Activated CD4-positive, alpha-beta T cell treated with anti-CD3 and anti-CD28 coated beads for 24 hours (primary cell): Measurements from ENCODE around the gene TRIP6.

Experiments
- DNase-seq, 2 donors: peaks; one replicate each; pipeline ENCODE4 v3.0.0-alpha.2; 2020; ENCODE audit warnings: low read depth in 2 of 2

Gene TRIP6, protein sequence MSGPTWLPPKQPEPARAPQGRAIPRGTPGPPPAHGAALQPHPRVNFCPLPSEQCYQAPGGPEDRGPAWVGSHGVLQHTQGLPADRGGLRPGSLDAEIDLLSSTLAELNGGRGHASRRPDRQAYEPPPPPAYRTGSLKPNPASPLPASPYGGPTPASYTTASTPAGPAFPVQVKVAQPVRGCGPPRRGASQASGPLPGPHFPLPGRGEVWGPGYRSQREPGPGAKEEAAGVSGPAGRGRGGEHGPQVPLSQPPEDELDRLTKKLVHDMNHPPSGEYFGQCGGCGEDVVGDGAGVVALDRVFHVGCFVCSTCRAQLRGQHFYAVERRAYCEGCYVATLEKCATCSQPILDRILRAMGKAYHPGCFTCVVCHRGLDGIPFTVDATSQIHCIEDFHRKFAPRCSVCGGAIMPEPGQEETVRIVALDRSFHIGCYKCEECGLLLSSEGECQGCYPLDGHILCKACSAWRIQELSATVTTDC

DNA sequence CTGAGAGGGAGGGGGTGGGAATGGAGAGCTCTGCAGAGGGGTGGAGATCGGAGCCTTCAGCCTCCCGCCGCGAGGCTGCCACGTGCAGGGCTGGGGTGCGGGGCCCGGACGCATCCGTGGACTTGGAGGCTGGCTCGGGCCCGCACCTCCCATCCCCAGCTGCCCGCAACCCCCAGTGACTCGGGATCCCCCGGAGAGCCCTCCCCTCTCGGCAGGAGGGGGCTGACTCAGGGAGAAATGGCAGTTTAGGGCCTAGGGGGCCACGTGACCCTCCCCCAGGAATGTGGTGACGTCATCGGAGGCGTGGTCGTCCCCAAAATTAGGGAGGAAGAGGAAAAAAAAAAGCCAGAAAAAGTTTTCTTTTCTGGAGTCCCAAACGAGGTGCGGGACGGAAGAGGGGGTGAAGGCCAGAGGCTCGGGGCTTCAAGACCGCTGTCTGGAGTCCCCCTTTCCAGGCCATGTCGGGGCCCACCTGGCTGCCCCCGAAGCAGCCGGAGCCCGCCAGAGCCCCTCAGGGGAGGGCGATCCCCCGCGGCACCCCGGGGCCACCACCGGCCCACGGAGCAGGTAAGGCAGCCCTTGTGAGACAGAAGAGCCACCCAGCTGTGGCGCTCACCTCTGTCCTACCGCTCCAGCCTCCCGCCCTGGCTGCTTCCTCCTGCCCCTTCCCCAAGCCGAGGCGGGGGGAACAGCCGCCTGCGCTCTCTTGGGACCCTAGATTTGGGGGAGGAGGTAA, at the start of gene TRIP6:
TSS of gene TRIP6 (plus strand) at position 348 of the 736 bp plus-strand sequence. CDS start at position 459, 111 bp downstream.
- DNase-seq, result peak; percentile 58 to 69

DNA sequence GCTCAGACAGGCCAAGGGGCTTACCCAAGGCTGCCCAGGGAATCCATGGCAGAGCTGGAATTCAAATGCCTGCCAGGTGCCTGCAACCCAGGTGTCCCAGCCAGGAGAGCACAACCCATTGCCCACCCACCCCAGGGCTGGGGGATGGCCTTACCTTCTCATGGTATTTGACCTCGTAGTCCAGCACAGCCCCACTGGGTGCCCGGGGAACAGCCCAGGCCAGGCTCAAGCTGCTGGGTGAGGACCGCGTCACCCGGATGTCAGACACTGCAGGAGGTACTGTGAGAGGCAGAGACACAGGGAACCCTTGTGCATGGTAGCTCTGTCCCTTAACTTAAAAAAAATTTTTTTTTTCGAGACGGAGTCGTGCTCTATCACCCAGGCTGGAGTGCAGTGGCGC, 48.8 kb upstream of the TRIP6 start:
- DNase-seq, result no peak

DNA sequence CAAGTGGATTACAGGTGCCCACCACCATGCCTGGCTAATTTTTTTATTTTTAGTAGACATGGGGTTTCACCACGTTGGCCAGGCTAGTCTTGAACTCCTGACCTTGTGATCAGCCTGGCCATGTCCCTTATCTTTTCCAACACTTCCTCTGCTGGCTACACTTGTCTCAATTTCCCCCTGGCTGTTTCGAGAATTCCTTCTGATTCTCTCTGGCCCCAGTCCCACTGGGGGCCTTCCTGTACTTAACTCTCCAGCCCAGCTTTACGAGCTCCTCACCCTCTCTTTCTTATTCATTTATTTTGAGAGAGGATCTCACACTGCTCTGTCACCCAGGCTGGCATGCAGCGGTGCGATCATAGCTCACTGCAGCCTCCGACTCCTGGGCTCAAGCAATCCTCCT, 48.4 kb upstream of the TRIP6 start:
- DNase-seq, result no peak

DNA sequence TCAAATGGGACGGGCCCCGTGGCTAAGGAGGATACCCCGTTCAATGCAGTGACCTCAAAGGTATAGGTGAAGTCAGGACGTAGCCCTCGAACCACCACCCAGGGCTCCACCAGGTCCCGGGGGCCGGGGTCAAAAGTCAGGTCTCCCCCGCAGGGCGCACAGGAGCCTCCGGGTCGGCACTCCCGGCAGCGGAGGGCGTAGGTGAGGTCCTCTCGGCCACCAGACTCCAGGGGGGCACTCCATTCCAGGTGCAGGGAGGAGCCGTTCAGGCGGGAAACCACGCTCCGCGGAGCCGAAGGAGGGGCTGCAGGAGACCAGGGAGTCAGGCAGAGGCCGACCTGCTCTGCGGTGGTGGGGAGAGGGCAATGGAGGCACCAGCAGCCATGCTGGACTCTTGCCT, 47.6 kb upstream of the TRIP6 start:
- DNase-seq, result no peak

DNA sequence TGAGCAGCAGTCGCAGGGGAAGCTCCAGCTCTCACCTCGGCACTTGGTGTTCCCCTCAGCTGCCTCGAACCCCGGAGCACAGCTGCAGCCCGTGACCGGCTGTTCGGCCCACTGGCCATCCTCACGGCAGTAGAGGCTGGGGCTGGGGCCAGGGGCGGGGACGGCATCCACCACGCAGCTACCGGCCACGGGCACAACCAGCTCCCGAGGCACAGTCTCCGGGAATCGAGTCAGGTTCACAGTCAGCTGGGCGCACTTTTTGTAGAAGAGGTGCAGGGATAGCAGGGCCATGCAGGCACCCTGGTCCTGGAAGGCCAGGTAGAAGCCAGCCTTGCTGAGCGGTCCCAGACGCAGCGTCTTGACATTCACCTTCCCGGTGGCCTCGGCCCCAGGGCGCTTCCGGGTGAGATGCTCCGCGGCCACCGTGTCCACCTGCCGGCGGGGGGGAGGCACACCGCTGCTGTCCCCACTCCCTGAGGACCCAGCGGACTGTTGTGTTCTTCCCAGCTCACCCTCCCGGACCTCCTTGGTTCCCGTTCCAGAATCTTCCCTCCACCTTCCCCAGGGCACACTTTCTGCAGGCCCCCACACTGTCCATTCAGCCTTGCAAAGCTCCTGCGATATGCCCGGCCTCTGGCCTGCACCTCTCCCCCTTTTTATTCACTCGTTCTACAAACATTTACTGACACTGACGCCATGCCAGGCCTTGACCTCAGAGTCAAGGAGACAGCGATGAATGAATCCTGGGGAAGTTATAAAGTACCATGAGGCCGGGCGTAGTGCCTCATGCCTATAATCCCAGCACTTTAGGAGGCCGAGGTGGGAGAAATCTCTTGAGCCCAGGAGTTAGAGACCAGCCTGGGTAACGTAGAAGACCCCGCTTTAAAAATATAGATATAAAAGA, 44.7 kb upstream of the TRIP6 start:
- no peak for DNase-seq

DNA sequence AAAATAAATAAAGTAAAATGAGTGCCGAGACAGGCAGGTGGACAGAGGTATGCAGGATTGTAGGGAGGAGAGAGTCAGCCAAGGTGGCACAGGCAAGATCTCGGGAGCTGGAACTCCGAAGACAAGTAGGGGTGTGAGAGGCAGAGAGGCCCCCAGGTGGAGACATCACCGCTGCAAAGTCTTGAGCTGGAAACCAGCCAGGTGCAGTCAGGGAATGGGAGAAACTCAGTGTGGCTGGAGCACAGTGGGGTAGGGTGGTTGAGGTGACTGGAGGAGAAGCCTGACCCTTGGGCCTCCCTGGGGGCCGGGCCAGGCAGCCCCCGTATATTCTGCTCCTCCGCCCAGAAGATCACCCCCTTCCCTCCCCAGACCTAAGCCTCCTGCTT, 44.1 kb upstream of the TRIP6 start:
- no peak for DNase-seq

DNA sequence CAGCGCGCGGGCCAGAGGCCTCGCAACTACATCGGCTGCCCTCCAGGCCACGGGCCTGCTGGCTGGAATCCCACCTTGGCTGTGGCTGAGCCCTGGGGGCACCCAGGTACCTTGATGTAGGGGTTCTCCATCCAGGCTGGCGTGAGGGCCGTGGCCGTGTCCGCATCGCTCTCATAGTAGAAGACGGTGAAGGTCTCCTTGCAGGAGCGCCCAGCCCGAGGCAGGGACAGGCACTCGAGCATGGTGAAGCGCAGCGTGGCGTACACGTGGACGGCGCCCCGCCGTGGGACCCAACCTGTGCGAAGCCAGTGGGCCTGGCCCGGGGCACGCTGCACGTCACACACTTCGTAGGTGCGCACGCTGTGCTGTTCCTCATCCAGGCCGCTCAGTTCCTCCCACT, 43.7 kb upstream of the TRIP6 start:
- DNase-seq, result no peak

DNA sequence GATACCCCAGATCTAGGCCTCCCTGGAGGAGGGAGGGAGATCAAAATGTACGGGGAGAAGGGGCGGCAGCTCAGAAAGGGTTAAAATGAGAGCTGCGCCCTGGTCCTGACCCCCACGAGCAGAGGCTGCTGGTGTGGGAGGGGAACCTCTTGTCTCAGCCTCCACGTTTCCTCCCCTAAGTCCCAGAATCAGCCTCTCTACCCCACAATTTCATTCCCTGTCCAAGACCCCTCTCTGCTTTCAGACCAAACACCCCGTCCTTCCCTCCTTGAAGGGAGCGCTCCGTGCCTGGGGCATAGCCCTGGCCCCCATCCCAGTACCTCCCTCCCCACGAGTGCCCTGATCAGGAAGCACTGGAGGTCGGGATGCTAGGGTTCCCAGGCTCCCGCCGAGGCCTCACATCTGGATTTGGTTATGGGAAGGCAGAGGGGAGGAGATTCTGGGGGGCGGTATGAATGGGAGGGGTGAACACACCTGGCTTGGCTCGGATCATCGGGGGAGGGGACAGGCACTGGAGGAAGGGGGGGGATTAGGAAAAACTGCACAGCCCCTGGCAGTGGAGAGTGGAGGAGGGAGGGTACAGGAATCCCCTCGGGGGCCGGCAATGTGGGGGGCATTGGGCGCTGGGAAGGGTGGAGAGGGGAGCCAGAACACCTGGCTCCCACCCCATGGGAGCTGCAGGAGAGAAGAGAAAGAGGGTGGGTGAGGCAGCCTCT, 42.5 kb upstream of the TRIP6 start:
- no peak for DNase-seq

DNA sequence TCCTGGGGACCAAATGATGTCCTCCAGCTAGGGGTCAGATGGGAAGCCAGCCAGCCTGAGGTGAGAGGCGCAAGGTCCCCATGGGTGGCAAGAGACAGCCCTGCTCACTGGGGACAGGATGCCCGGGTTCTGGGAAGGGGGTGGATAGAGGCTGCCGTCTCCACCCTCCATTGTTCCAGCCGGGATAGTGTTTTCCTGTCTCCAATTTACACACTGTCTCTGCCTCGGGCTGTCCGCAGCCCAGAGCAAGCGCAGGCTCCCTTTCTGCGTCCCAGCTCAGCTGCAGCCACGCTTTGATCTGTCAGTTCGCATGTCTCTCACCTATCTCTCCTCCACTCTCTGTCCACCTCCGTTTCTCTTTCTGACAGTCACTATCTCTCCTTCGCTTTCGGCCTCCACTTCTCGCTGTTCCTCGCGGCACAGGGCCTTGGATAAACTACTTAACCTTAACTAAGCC, 41.9 kb upstream of the TRIP6 start:
- no peak for DNase-seq

DNA sequence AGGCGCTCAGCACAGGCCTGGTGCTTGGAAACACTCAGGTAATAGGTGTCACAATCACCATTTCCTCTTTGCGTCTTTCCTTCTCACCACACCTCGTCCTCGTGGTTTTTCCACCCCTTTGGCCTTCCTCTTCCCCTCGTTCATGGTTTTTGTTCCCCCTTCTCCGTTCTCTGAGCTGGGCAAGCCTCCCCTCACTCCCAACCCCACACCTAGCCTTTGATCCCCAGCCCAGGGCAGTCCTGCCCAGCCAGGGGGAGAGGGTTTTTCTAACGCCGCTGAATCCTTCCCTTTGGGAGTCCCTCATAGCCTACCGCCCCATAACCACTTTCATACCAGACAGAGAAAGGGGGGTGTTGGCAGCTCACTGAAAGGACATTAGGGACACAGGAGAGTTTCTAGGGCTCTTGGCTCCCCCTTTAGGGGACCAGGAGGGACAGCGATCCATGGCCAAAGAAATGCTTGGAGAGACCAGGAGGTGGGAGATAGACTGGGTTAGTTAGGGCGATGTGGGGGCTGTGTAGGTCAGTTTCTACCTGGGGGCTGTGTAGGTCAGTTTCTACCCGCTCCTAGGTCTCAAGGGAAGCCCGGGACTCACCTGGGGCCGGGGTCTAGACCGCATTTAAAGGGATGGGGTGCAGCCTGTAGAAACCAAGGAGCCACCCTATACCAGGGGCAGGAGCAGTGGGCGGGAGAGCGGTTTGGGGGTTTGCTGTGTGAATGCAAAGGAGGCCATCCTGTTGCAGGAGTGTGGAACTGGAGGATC, 41.3 kb upstream of the TRIP6 start:
- DNase-seq, result no peak

DNA sequence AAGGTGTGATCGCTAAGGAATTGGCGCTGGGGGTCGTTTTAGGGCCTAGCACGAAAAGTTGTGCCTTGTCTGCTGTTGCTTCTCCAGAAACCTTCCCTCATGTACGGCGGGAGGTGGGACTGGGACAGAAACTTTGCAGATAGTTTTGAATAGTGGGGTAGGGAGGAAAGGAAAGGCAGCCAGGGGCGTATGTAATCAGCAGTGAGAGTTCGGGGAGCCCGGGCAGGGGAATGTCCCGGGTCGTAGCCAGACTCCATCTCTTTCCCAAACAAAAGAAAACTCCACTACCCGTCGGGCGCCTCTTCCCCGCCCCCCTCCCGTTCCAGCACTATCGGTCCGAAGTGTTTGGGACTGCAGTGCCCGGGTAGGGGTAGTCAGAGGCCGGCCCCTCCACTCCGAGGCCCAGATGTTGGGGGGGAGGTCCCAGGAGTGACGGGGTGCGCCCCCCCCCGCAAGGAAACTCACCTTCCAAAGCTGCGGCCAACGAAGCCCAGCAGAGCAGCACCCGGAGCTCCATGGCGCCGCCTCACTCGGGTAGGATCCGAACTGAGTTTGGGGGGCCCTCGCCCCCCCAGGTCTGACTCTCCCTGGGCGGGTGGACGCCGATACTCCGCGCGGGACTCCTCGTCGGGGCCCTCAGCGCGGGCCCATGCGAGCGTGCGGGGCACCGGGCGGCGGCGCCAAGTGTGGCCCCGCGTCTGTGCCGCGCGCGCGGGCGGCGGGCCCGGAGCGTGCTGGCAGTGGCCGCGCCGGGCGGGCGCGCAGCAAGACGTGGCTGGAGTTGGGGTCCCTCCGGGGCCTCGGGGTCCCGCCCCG, 40.5 kb upstream of the TRIP6 start:
- no peak for DNase-seq

DNA sequence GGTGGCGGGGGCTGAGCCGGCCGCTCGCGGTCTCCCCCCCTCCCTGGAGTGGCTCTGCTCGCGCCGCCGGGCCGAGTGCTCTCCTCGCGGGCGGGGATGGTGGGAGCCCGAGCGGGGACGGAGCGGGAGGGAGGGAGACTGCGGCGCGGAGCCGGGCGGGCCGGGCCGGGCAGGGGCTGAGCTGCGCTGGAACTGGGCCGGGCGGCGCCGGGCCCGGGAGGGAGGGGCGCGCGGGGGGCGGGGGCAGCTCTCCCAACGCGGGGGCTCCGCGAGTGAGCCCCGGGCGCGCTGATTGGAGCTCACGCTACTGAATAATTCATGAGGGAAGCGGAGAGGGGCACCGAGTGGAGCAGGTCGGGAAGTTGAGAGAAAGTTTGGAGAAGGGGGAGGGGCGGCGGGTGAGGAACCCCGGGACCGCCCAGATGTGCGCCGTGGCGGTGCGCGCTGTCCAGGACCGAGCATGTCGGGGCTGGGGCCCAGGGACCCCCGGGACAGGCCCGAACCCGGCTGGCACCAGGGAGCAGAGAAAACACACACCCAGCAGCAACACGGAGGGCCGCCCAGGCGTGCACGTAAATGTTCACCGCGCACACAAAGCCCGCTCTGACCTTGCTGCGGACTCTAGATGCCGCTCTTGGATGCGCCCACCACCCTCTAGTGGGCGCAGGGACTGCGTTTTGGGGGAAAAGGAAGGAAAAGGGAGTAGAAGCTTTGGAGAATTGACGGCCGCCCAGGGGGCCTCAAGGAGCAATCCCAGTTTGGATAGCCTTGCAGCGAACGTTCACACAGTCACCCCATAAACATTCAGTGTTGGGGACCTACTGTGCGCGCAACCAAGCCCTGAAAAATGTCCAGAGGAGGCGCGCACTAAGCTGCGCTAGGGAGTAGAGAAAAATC, 39.6 kb upstream of the TRIP6 start, which contains the start of gene EPHB4:
TSS of gene EPHB4 (minus strand) at position 194 of the 897 bp plus-strand sequence. CDS start 493 bp downstream, outside the sequence.
- DNase-seq, result no peak

DNA sequence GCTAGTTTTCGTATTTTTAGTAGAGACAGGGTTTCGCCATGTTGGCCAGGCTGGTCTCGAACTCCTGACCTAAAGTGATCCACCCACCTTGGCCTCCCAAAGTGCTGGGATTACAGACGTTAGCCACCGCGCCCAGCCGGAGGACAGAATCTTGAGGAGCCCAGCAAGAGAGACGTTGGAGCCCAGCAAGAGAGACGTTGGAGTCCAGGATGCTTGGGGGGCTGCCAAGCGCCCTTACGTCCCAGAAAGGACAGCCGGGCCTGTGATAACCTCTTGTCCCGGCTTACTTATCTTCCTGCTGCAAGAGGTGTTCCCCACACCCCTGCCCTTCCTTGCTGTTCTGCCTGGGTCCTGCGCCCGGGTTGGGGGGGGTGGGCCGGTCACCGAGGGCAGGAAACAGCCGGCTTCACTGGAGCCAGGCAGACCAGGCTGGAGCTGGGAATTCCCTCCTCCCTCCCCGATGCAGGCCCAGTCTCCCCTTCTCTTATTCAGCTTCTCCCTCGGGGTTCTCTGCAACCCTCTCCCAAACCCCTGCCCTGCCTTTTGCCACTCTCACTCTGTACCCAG, 38.0 kb upstream of the TRIP6 start:
- DNase-seq, result no peak

DNA sequence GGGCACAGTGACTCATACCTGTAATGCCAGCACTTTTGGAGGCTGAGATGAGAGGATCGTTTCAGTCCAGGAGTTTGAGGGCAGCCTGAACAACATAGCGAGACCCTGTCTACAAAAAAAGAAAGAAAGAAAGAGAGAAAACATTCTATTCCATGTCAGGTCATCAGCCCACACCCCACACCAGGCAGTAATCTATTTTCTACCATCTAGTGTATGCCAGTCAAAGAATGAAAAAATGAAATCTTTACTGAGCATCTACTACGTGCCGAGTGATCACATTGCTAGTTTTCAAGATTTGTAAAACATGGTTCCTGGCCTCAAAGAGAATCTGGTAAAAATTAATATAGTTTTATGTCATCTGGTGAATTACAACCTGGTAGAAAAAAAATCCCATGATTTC, 36.8 kb upstream of the TRIP6 start:
- DNase-seq, result no peak

DNA sequence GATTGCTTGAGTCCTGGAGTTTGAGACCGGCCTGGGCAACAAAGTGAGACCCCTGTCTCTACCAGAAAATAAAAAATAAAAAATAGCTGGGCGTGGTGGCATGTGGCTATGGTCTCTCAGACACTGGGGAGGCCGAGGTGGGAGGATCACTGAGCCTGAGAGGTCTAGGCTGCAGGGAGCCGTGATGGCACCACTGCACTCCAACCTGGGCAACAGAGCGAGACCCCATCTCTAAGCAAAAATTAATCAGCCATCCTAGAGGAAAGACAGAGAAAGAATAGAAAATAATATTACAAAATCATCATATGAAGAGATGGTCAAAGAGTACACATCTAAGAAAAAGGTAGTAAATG, 34.9 kb upstream of the TRIP6 start:
- DNase-seq, result no peak

DNA sequence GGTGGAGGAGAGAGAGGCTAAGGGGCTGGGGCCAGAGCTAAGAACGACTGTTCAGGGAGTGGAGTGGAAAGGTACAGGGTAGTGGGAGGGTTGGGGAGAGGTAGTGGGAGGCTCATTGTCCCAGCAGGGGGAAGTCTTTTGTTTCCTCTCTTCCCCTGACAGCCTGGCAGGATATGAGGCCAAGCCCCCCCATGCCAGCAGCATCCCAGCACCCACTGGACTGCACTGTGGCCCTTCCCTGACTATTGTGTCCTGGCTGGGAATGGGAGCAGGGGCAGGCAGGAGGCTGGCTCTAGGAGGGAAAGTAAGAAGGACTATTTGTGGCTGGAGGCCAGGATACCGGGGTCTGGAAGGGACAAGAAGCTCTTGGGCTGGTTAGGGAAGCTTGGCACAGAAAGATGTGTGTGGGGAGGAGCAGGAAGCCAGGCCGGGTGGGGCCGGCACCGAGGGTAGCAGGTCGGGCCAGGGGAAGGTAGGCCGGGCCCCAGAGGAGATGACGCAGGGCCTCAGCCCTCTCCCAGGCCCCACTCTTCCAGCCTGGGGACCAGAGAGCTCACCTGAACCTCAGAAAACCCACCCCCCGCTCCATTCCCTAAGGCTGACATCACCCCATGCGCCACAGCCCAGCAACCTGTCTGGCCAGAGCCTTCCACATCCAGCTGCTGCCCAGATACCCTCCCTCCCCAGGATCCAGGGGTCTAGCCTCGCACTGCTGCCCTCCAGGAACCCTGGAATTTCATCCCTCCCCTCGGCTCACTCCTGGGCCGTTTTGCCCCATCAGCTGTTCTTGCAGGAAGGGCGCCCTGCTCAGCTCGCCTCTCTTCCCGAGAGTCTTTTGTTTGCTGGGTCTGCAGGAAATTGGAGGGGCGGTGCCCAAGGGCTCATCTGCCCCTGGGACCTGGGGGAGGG, 31.0 kb upstream of the TRIP6 start:
- DNase-seq, result no peak

DNA sequence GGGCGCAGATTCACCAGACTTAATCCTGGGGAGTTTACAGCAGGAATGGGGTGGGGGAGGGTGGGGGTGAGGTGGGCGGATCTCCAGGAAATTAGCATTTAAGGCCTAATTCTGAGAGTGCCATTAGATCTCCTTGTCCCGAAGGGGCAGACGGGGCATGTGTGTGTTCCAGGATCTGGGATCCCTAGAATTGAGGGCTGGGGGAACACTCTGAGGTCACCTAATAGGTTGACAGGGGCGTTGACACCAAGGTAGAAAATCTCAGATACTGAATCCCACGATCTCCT, 30.4 kb upstream of the TRIP6 start:
- no peak for DNase-seq
